ACHN (cell line): ENCODE measurements around the gene NAA11.

ENCODE experiments used
- DNase-seq: peaks from one replicate; pipeline ENCODE4 v3.0.0-alpha.2; 2015
- in situ Hi-C: cut with HindIII; loops from 2 replicates; pipeline ENCODE4 v1.10.0; 2017; ENCODE audit warnings: low sequenced_read_pairs, low pct_ligation_motif_present, low pct_unique_long_range_greater_than_20kb

NAA11 gene

GRCh38 chr4:79273915-79274314, 51.9 kb downstream of the NAA11 start:
- no peak for DNase-seq
- in situ Hi-C loops, result no loop called here

- no peak for DNase-seq
- in situ Hi-C loops, result no loop called here
Measured at GRCh38 chr4:79272761-79273160, 53.1 kb downstream of the NAA11 start.

GRCh38 chr4:79272126-79272525, 53.7 kb downstream of the NAA11 start:
- DNase-seq, result no peak
- in situ Hi-C loops, result no loop called here

- DNase-seq, result no peak
- in situ Hi-C loops, result no loop called here
Measured at GRCh38 chr4:79267671-79268070, 58.2 kb downstream of the NAA11 start.
